ENCODE results near the gene RECK. TPM values are rescaled to one million over a fixed set of nuclear protein-coding genes. Genes with fewer than 3 reads are reported as not detected.
"Not testable (repeated sequence)": the region's sequence is repeated elsewhere in the genome, so short reads cannot be mapped to it uniquely, and the experiment has no call there.

Gene RECK
- total RNA-seq, 1 experiment from 2014 or later = 13.2 TPM

DNA sequence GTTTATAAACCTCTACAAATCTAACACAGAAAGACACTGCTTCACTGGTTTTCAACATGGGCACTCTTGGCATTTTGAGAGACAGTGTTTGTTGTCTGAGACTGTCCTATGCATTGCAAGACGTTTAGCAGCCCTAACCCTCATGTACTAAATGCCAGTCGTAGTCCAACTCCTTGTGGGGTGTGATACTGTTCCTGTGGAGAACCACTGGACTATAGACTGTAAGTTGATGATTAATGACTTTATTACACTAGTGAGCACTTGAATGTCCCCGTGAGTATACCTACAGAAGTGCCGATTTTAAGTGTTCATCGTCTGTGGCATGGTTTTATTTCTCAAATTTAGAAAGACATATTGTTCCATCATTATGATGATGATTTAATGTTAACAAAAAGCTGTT lies 46.2 kb downstream of the RECK start:
- no peaks in the 10 kb centered on the region for H3K36me3 ChIP-seq (ENCODE audit: control insufficient read depth, insufficient read depth, low read length)
- no peak for TF ChIP-seq TCF7L2 (IDR thresholded peaks at IDR 0.05; ENCODE audit: low read depth, low read length)
- no peak for TF ChIP-seq REST (IDR thresholded peaks at IDR 0.05; ENCODE audit: insufficient read depth in 1 of 2, low read depth in 2 of 2, low read length in 1 of 2)
- TF ChIP-seq POLR2AphosphoS5 (IDR thresholded peaks at IDR 0.05; ENCODE audit: low read depth, low read length) = no peak
- TF ChIP-seq CTCF (IDR thresholded peaks at IDR 0.05) = no peak
- TF ChIP-seq SIN3A (IDR thresholded peaks at IDR 0.05; ENCODE audit: borderline replicate concordance, insufficient read depth, low read depth, low read length) = no peak
- no peak overlapping the region for H3K4me3 ChIP-seq (ENCODE audit: low read depth in 2 of 2, low read length in 2 of 2)
- in situ Hi-C loops (cut with HindIII; ENCODE audit: low pct_unique_long_range_greater_than_20kb, low sequenced_read_pairs) (no loop called here), intact Hi-C loops (cut with micrococcal nuclease; ENCODE audit: unreplicated experiment) (no loop called here)
- ATAC-seq (no peak), DNase-seq (ENCODE audit: low read depth, low spot score) (no peak)
- H3K27ac ChIP-seq (ENCODE audit: low read length) = no peak overlapping the region
- no TSS peak for BruUV-seq (replicated peaks)
- ChIA-PET POLR2A (no interaction called here), CTCF (no interaction called here)
- H3K27me3 ChIP-seq (ENCODE audit: control insufficient read depth, insufficient read depth, low read length) = no peaks in the 10 kb centered on the region
- H3K9me3 ChIP-seq (ENCODE audit: control insufficient read depth, insufficient read depth, low read depth, low read length) = no peaks in the 10 kb centered on the region
- H3K4me1 ChIP-seq (ENCODE audit: control insufficient read depth, insufficient read depth, low read length) = no peaks in the 10 kb centered on the region

GRCh38 chr9:36086442-36086841 lies 49.7 kb downstream of the RECK start:
- Histone ChIP-seq H3K4me1 (ENCODE audit: control insufficient read depth, insufficient read depth, low read length) (no peaks in the 10 kb centered on the region), H3K9me3 (ENCODE audit: control insufficient read depth, insufficient read depth, low read depth, low read length) (no peaks in the 10 kb centered on the region), H3K27ac (ENCODE audit: low read length) (no peak overlapping the region), H3K36me3 (ENCODE audit: control insufficient read depth, insufficient read depth, low read length) (no peaks in the 10 kb centered on the region), H3K4me3 (ENCODE audit: low read depth in 2 of 2, low read length in 2 of 2) (no peak overlapping the region), H3K27me3 (ENCODE audit: control insufficient read depth, insufficient read depth, low read length) (no peaks in the 10 kb centered on the region)
- ChIA-PET CTCF (no interaction called here), POLR2A (interaction anchor here (0.6 kb wide), 1 partner anchor 49 kb away, joined by 20 read pairs; no protein-coding TSS in a partner anchor)
- TF ChIP-seq CTCF (IDR thresholded peaks at IDR 0.05) (no peak), REST (IDR thresholded peaks at IDR 0.05; ENCODE audit: insufficient read depth in 1 of 2, low read depth in 2 of 2, low read length in 1 of 2) (no peak), SIN3A (IDR thresholded peaks at IDR 0.05; ENCODE audit: borderline replicate concordance, insufficient read depth, low read depth, low read length) (no peak), POLR2AphosphoS5 (IDR thresholded peaks at IDR 0.05; ENCODE audit: low read depth, low read length) (no peak), TCF7L2 (IDR thresholded peaks at IDR 0.05; ENCODE audit: low read depth, low read length) (no peak)
- in situ Hi-C loops (cut with HindIII; ENCODE audit: low pct_unique_long_range_greater_than_20kb, low sequenced_read_pairs) (no loop called here), intact Hi-C loops (cut with micrococcal nuclease; ENCODE audit: unreplicated experiment) (no loop called here)
- no peak for DNase-seq (ENCODE audit: low read depth, low spot score)
- BruUV-seq (replicated peaks) = no TSS peak
- no peak for ATAC-seq

DNA sequence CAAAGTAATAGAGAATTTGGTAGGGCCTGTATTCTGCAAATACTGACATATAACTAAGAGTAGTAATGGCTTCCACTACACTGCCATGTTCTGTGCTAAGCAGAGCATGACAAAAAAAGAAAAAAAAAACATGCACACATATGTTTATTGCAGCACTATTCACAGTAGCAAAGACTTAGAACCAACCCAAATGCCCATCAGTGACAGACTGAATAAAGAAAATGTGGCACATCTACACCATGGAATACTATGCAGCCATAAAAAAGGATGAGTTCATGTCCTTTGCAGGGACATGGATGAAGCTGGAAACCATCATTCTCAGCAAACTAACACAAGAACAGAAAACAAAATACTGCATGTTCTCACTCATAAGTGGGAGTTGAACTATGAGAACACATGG lies 50.3 kb downstream of the RECK start:
- H3K27me3 ChIP-seq (ENCODE audit: control insufficient read depth, insufficient read depth, low read length); in situ Hi-C loops (cut with HindIII; ENCODE audit: low pct_unique_long_range_greater_than_20kb, low sequenced_read_pairs); DNase-seq (ENCODE audit: low read depth, low spot score); H3K27ac ChIP-seq (ENCODE audit: low read length); BruUV-seq (replicated peaks); ATAC-seq; intact Hi-C loops (cut with micrococcal nuclease; ENCODE audit: unreplicated experiment); H3K36me3 ChIP-seq (ENCODE audit: control insufficient read depth, insufficient read depth, low read length); CTCF ChIA-PET; H3K4me3 ChIP-seq (ENCODE audit: low read depth in 2 of 2, low read length in 2 of 2); H3K9me3 ChIP-seq (ENCODE audit: control insufficient read depth, insufficient read depth, low read depth, low read length); POLR2A ChIA-PET; H3K4me1 ChIP-seq (ENCODE audit: control insufficient read depth, insufficient read depth, low read length): not testable (repeated sequence)
